Limb (tissue), 2 donors: ENCODE results near the gene TEKT5.
A peak's percentile ranks its signal among the peaks of the same experiment; 100 is the strongest.
"Not testable (repeated sequence)": the region's sequence is repeated elsewhere in the genome, so short reads cannot be mapped to it uniquely, and the experiment has no call there.

Experiments
- DNase-seq, 2 donors: peaks; one replicate each; pipeline ENCODE4 v3.0.0-alpha.2; 2016; ENCODE audit errors: extremely low spot score in 2 of 2

Gene TEKT5

GRCh38 chr16:10635365-10636021, 59.2 kb downstream of the TEKT5 start:
- DNase-seq: no peak

- not testable (repeated sequence) for DNase-seq
Observed at GRCh38 chr16:10633429-10633828, 61.3 kb downstream of the TEKT5 start.

GRCh38 chr16:10631886-10632285, 62.8 kb downstream of the TEKT5 start:
- DNase-seq: no peak

- no peak for DNase-seq
Observed at GRCh38 chr16:10629592-10629963, 65.2 kb downstream of the TEKT5 start.

- DNase-seq: no peak
Observed at GRCh38 chr16:10625595-10626357, 69.0 kb downstream of the TEKT5 start.

- no peak for DNase-seq
Observed at GRCh38 chr16:10624527-10624926, 70.2 kb downstream of the TEKT5 start.

GRCh38 chr16:10623059-10623458, 71.7 kb downstream of the TEKT5 start:
- DNase-seq: no peak

GRCh38 chr16:10622036-10622921, 72.5 kb downstream of the TEKT5 start:
- DNase-seq: peak in 1 of 2 donors; percentile 58

GRCh38 chr16:10621216-10621949, 73.3 kb downstream of the TEKT5 start:
- DNase-seq: not testable (repeated sequence)

GRCh38 chr16:10620120-10620519, 74.6 kb downstream of the TEKT5 start:
- DNase-seq: no peak

- peak in 1 of 2 donors; percentile 59 for DNase-seq
Observed at GRCh38 chr16:10619271-10619849, 75.4 kb downstream of the TEKT5 start.

- DNase-seq: no peak
Observed at GRCh38 chr16:10618710-10619209, 76.0 kb downstream of the TEKT5 start.

- DNase-seq: no peak
Observed at GRCh38 chr16:10617662-10618420, 76.9 kb downstream of the TEKT5 start.

GRCh38 chr16:10616756-10617640, 77.7 kb downstream of the TEKT5 start:
- DNase-seq: peak; percentile 41 to 74

GRCh38 chr16:10616419-10616755, 78.3 kb downstream of the TEKT5 start:
- no peak for DNase-seq

GRCh38 chr16:10614685-10615084, 80.0 kb downstream of the TEKT5 start:
- no peak for DNase-seq

- no peak for DNase-seq
Observed at GRCh38 chr16:10613785-10614485, 80.8 kb downstream of the TEKT5 start.

- DNase-seq: no peak
Observed at GRCh38 chr16:10612649-10613179, 82.0 kb downstream of the TEKT5 start.
